ENCODE data around the gene SH3TC1. TPM values are rescaled to one million over a fixed set of nuclear protein-coding genes. Genes with fewer than 3 reads are reported as not detected.
A peak's percentile ranks its signal among the peaks of the same experiment; 100 is the strongest.

SH3TC1 gene
- total RNA-seq, 1 donor from 2014 or later = 73.1 TPM

- DNase-seq (no peak), ATAC-seq (no peak)
- peaks cover 16% of the 10 kb centered on the region for H3K4me1 ChIP-seq
- intact Hi-C loops (cut with DNase I) = no loop called here
- H3K27me3 ChIP-seq (ENCODE audit: low read depth) = no peaks in the 10 kb centered on the region
- peaks cover 84% of the 10 kb centered on the region for H3K36me3 ChIP-seq
- no peak for TF ChIP-seq CTCF (IDR thresholded peaks at IDR 0.05)
- H3K27ac ChIP-seq = peak overlapping the region; percentile 51
- no peaks in the 10 kb centered on the region for H3K9me3 ChIP-seq
- H3K4me3 ChIP-seq = no peak overlapping the region
Measured at GRCh38 chr4:8221985-8222384, 22.9 kb downstream of the SH3TC1 start.

- Histone ChIP-seq H3K27ac (no peak overlapping the region), H3K36me3 (peaks cover 84% of the 10 kb centered on the region), H3K27me3 (ENCODE audit: low read depth) (no peaks in the 10 kb centered on the region), H3K9me3 (no peaks in the 10 kb centered on the region), H3K4me3 (no peak overlapping the region), H3K4me1 (peaks cover 23% of the 10 kb centered on the region)
- intact Hi-C loops (cut with DNase I) = no loop called here
- ATAC-seq (no peak), DNase-seq (no peak)
- TF ChIP-seq CTCF (IDR thresholded peaks at IDR 0.05) = no peak
Measured at GRCh38 chr4:8222609-8223388, 23.7 kb downstream of the SH3TC1 start.

GRCh38 chr4:8224267-8224974 is 25.3 kb downstream of the SH3TC1 start:
- H3K4me3 ChIP-seq = no peak overlapping the region
- no peaks in the 10 kb centered on the region for H3K9me3 ChIP-seq
- DNase-seq (no peak), ATAC-seq (no peak)
- no peak for TF ChIP-seq CTCF (IDR thresholded peaks at IDR 0.05)
- H3K27ac ChIP-seq = no peak overlapping the region
- peaks cover 74% of the 10 kb centered on the region for H3K36me3 ChIP-seq
- H3K4me1 ChIP-seq = peaks cover 35% of the 10 kb centered on the region
- no peaks in the 10 kb centered on the region for H3K27me3 ChIP-seq (ENCODE audit: low read depth)
- intact Hi-C loops (cut with DNase I) = no loop called here

- TF ChIP-seq CTCF (IDR thresholded peaks at IDR 0.05) = no peak
- Histone ChIP-seq H3K9me3 (no peaks in the 10 kb centered on the region), H3K27me3 (ENCODE audit: low read depth) (no peaks in the 10 kb centered on the region), H3K4me3 (no peak overlapping the region), H3K27ac (no peak overlapping the region), H3K36me3 (peaks cover 67% of the 10 kb centered on the region), H3K4me1 (peaks cover 30% of the 10 kb centered on the region)
- no peak for DNase-seq
- intact Hi-C loops (cut with DNase I) = no loop called here
- ATAC-seq = no peak
Measured at GRCh38 chr4:8224975-8225625, 26.0 kb downstream of the SH3TC1 start.

- no peak overlapping the region for H3K27ac ChIP-seq
- intact Hi-C loops (cut with DNase I) = no loop called here
- H3K36me3 ChIP-seq = peaks cover 59% of the 10 kb centered on the region
- no peak overlapping the region for H3K4me3 ChIP-seq
- TF ChIP-seq CTCF (IDR thresholded peaks at IDR 0.05) = no peak
- DNase-seq = no peak
- H3K9me3 ChIP-seq = no peaks in the 10 kb centered on the region
- H3K4me1 ChIP-seq = peaks cover 22% of the 10 kb centered on the region
- H3K27me3 ChIP-seq (ENCODE audit: low read depth) = no peaks in the 10 kb centered on the region
- ATAC-seq = no peak
Measured at GRCh38 chr4:8225706-8226443, 26.8 kb downstream of the SH3TC1 start.
